Liver (tissue), 3 donors: ENCODE data around the gene RASGRP2.

Experiments used
- TF ChIP-seq, protein P1 (sequence below): fragments of 150-350 bp; IDR thresholded peaks from 2 replicates; pipeline ENCODE4 v1.5.1; 2017; ENCODE audit warnings: improper control_type of control experiment, low read depth, low read length; ENCODE audit not compliant: missing input control
- TF ChIP-seq, protein P2 (sequence below): IDR thresholded peaks from 2 replicates; pipeline ENCODE4 v1.6.1; 2016; ENCODE audit warnings: antibody characterized with exemption
- donor health status: healthy.
- donor health status: healthy.

- TF ChIP-seq, protein P1, sequence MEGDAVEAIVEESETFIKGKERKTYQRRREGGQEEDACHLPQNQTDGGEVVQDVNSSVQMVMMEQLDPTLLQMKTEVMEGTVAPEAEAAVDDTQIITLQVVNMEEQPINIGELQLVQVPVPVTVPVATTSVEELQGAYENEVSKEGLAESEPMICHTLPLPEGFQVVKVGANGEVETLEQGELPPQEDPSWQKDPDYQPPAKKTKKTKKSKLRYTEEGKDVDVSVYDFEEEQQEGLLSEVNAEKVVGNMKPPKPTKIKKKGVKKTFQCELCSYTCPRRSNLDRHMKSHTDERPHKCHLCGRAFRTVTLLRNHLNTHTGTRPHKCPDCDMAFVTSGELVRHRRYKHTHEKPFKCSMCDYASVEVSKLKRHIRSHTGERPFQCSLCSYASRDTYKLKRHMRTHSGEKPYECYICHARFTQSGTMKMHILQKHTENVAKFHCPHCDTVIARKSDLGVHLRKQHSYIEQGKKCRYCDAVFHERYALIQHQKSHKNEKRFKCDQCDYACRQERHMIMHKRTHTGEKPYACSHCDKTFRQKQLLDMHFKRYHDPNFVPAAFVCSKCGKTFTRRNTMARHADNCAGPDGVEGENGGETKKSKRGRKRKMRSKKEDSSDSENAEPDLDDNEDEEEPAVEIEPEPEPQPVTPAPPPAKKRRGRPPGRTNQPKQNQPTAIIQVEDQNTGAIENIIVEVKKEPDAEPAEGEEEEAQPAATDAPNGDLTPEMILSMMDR = no peak
- TF ChIP-seq, protein P2, sequence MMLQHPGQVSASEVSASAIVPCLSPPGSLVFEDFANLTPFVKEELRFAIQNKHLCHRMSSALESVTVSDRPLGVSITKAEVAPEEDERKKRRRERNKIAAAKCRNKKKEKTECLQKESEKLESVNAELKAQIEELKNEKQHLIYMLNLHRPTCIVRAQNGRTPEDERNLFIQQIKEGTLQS = no peak
Observed at GRCh38 chr11:64789331-64790204, 45.6 kb upstream of the RASGRP2 start.
